HPDE6-E6E7 (cell line): ENCODE measurements around the gene BCAP31.

Source experiments
- DNase-seq: peaks from one replicate; pipeline ENCODE4 v3.0.0; 2011; ENCODE audit warnings: missing footprints; ENCODE audit errors: extremely low spot score

Gene BCAP31

DNA sequence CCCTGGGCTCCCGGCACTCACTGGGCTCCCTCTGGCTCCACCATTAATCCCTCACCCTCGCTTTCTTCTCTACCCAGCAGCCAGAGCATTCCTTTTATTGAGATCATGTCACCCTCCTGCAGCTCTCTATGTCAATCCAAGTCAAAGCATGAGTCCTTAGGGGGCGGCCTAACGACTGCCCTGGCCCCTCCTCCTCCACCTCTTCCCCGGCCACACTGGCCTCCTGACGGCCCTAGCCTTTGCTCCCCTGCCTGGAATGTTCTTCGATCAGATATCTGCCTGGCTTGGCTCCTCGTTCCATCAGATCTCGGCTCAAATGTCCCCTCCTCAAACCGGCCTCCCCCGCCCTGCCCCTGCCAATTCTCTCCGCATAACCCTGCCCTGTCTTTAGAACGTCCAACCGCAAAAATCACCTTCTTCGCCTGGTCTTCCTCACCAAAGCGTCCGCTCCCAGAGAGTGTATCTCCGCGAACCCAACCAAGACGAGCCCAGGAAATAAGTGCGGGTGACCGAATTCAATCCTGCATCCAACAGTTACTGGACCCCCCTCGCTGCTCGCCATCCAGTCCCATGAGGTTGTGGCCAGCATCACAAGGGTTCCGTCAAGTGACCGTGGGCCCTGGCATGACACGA lies 49.9 kb downstream of the BCAP31 start:
- no peak for DNase-seq

GRCh38 chrX:153673428-153674218 lies 50.6 kb downstream of the BCAP31 start, which contains the start of gene PNCK:
Gene PNCK, minus strand, starts transcription at chrX:153673813. Its CDS starts 737 bp downstream, at chrX:153673076.
- no peak for DNase-seq

DNA sequence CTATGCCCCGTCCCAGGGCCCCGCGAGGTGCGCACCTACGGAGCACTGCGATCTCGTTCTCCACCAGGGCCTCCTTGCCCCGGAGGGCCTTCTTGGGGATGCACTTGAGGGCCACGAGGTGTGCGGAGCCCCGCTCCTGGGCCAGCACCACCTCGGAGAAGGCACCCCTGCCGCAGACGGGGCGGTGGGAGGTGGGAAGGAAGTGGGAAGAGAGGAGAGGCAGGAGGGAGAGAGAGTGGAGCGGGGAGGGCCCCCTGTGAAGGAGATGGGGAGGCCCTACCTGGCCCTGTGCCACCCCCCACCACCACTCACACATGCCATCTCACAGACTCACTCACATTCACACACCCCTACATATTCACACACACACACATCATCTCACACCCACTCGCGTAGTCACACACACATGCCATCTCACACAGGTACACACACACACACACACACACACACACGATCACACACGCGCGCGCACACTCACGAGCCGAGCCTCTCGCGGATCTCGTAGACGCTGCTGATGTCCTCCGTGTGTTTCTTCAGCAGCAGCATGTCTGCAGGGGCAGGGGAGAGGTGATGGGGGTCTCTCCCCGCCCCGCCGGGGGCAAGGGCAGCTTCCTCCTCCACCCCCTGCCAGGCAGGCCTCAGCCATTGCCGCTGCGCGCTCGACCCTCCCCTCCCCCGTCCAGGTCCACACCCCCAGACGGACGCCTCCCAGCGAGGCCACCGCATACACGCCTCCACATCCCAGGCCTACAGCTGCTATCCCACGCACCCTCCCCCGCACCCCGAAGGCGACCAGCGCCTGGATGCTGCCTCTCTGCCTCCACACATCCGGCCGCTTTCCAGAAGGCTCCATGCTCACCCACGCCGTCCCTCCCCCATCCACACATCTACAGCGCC lies 51.4 kb downstream of the BCAP31 start:
- no peak for DNase-seq

- DNase-seq = no peak
Measured at GRCh38 chrX:153671589-153672530, 52.3 kb downstream of the BCAP31 start.

GRCh38 chrX:153670748-153671588 lies 53.2 kb downstream of the BCAP31 start:
- no peak for DNase-seq

GRCh38 chrX:153669901-153670731 lies 54.1 kb downstream of the BCAP31 start:
- no peak for DNase-seq

DNA sequence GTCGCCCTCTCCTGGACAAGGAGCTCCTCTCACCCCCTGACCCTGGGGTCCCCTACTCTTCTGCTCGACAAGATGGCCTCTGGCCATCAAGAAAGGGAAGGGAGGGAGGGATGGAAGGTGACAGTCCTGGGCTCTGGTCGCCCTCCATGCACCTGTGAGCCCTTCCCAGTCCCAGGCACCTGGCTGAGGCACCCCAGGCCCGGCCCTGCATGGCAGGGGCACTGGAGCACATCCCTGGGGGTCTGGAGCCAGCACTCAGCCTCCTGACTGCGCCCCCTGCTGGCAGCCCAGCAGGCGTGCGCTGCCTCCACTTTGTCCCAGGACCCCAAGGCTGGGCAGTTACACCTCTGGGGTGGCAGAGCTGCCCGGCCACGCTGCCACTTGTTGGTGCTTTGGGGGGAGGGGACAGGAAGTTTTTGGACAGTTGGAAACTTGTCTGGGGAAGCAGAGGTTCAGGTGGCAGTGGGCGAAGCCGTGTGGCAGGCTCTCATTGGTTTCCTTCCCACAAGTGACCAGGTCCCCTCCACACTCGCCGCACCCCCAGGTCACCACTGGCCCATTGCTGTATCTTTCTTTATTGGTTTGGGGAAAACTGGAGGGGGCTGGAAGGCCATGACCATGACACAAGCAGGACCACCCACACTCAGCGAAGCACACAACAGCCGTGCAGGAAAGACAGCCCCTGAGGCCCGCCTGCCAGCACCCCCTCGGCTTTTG lies 54.9 kb downstream of the BCAP31 start:
- DNase-seq = no peak

DNA sequence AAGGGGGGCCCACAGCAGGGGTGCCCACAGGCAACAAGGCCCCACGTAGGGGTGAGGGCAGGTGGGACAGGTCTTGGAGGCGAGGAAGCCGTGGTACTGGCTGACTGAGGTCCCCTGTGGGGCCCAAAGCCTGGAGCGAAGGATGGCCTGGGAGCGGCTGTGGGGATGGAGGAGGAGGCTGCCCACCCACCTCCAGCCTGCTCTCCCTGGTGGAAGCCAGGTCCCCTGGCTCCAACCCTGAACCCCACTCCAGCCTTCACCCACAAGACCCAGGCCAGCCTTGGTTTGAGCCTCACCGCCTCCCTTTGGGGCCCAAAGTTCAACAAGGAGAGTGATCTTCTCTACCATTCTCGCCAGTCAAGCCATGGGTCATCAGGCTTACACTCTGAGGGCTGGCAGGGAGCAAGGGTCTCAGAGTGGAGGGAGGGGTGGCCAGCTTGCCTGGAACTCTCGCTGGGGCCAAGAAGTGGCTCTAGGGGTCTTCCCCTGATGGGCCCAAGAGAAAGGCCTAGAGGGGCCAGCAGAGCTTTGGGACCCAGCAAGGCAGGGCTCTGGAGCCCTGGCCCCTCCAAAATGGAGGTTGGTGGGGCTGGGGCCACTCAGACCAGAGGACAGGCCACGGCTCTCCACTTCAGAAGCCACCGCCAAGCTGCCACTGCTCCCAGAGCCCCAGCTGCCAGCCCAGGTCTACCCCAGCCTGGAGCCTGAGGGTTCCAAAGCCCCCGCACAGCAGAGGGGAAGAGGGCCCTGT lies 55.6 kb downstream of the BCAP31 start:
- no peak for DNase-seq

DNA sequence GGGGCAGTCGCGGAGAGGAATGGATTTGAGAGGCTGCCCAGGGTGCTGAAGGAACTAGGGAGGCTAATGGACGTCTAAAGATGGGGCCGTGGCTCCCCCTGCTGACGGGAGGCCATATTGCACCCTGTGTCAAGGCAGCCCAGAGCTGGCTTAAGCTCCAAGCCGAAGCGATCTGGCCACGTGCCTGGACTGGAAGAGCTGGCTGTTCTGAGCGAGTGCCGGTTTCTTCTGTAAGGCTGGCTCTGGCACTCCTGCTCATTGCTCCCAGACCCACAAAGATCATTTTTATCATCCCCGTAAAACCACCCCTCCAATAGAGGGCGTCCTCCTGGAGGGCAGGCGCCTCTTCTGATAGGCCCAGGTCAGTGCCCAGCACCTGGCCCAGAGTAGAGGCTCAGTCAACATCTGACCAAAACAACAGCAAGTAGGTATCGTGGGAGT lies 56.2 kb downstream of the BCAP31 start:
- peak; percentile 89 for DNase-seq

DNA sequence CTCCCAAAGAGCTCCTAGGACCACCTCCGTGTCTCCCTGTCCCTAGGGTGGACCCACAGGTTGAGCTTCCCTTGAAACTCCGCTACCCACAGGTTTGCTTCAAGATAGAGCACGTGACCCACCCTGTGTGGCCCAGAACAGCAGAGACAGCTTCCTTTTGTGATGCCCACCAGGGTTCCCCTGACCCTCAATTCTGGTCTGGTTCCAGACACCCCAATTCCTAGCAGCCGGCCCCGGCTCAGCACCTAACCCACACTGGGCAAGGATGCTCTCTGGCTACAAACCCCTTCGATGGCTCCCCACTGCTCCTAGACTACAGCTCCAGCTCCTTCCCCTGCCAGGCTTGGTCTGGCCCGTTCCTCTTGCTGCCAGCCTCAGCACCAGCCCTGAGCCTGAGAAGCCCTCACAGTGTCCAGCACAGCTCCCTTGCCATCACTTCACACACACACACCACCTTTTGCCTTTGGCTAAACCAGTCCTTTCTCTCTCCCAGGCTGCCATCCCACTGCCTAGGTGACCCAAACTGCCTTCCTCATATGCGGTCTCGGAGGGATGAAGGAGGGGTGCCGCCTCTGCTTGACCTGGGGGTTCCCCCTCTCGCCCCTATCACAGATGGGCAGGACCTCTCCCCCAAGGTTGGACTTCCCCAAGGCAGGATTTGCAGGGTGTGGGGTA lies 56.8 kb downstream of the BCAP31 start:
- DNase-seq = no peak

DNA sequence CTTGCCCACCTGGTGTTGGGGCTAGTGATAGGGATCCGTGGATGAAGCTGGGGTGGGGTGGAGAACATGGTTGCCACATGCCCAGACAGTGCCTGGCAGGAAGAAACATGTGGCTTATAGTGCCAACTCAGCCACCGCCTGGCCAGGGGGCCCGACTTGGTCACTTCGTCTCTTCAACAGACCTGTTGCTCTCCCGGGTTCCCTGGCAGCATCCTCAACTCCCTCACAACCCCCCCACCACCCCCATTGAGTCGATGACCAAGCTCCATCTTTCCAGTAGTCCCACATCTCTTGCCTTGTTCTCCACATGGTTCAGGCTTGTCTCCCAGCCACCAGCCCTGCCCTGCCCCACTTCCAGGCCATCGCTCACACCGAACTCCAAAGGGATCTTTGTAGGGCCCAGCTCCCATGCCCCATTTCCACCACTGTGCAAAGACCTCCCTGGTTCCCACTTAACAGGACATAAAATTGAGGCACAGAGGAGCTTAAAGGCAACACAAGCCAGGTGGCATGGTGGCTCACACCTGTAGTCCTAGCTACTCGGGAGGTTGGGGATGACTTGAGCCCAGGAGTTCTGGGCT lies 58.4 kb downstream of the BCAP31 start:
- DNase-seq = no peak

DNA sequence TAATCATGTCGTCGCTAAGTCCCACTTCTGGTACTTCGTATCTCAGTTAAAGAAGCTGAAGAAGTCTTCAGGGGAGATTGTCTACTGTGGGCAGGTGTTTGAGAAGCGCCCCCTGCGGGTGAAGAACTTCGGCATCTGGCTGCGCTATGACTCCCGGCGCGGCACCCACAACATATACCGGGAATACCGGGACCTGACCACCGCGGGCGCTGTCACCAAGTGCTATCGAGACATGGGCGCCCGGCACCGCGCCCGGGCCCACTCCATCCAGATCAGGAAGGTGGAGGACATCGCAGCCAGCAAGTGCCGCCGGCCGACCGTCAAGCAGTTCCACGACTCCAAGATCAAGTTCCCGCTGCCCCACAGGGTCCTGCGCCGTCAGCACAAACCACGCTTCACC lies 61.9 kb downstream of the BCAP31 start:
- DNase-seq = no peak

- DNase-seq = no peak
Measured at GRCh38 chrX:153659268-153659667, 64.9 kb downstream of the BCAP31 start.

GRCh38 chrX:153657161-153657560 lies 67.0 kb downstream of the BCAP31 start:
- no peak for DNase-seq

GRCh38 chrX:153653556-153653955 lies 70.6 kb downstream of the BCAP31 start:
- DNase-seq = no peak

DNA sequence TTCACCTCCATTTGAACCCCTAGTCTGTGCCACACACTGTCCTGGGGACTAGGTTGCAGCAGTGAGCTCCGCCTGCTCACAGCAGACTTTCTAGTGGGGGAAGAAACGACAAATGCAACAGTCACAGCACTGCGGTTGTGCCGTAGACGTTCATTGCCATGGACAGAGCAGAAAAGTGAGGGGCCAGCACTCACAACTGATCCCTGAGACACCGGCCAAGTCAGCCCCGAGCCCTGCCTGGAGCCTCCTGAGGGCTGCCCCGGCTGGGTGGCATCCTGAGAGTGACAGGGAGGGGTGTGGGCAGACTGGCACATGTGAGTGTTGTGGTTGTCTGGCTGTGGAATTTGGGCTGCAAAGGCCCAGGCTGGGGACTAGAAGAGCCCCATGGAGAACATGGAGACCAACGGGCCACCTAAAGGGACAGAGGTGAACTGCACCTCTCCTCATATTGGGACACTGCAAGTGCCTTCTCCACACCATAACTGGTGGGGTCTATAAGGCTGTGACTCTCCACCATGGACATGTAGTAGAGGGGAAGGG lies 72.6 kb downstream of the BCAP31 start:
- no peak for DNase-seq

GRCh38 chrX:153650959-153651358 lies 73.2 kb downstream of the BCAP31 start:
- no peak for DNase-seq
